ENCODE measurements around the gene STX18. TPM values are rescaled to one million over a fixed set of nuclear protein-coding genes. Genes with fewer than 3 reads are reported as not detected.
"Not testable (repeated sequence)": the region's sequence is repeated elsewhere in the genome, so short reads cannot be mapped to it uniquely, and the experiment has no call there.

The STX18 gene
- total and polyA plus RNA-seq, 8 donors, result 18.6 to 60.6 (median 51.9) TPM

GRCh38 chr4:4506961-4507360 lies 34.9 kb downstream of the STX18 start:
- H3K4me1 ChIP-seq, result peaks cover 0 to 9% of the 10 kb centered on the region in 2 donors
- H3K36me3 ChIP-seq, result no peaks in the 10 kb centered on the region
- H3K4me3 ChIP-seq, result no peak overlapping the region
- intact Hi-C loops (cut with DNase I), result no loop called here
- H3K9me3 ChIP-seq, result no peaks in the 10 kb centered on the region
- TF ChIP-seq CTCF (IDR thresholded peaks at IDR 0.05), result no peak
- H3K27ac ChIP-seq, result no peak overlapping the region
- no peaks in the 10 kb centered on the region for H3K27me3 ChIP-seq
- ATAC-seq (no peak), DNase-seq (no peak)

GRCh38 chr4:4505211-4505610 lies 36.6 kb downstream of the STX18 start:
- intact Hi-C loops (cut with DNase I); DNase-seq; H3K27me3 ChIP-seq; H3K27ac ChIP-seq; H3K36me3 ChIP-seq; ATAC-seq; H3K9me3 ChIP-seq; H3K4me1 ChIP-seq; H3K4me3 ChIP-seq: not testable (repeated sequence)

- intact Hi-C loops (cut with DNase I), result no loop called here
- Histone ChIP-seq H3K27me3 (no peaks in the 10 kb centered on the region), H3K27ac (no peak overlapping the region), H3K36me3 (no peaks in the 10 kb centered on the region), H3K9me3 (no peaks in the 10 kb centered on the region), H3K4me1 (peaks cover 0 to 9% of the 10 kb centered on the region in 2 donors), H3K4me3 (no peak overlapping the region)
- no peak for ATAC-seq
- no peak for TF ChIP-seq CTCF (IDR thresholded peaks at IDR 0.05)
- DNase-seq, result no peak
These were observed 37.1 kb downstream of the STX18 start for GRCh38 chr4:4504783-4505182.

GRCh38 chr4:4502694-4503311 lies 39.0 kb downstream of the STX18 start:
- DNase-seq, result no peak
- ATAC-seq, result no peak
- intact Hi-C loops (cut with DNase I), result no loop called here
- H3K27me3 ChIP-seq, result no peaks in the 10 kb centered on the region
- no peaks in the 10 kb centered on the region for H3K9me3 ChIP-seq
- no peak overlapping the region for H3K27ac ChIP-seq
- TF ChIP-seq CTCF (IDR thresholded peaks at IDR 0.05), result no peak
- peaks cover 0 to 9% of the 10 kb centered on the region in 2 donors for H3K4me1 ChIP-seq
- no peaks in the 10 kb centered on the region for H3K36me3 ChIP-seq
- no peak overlapping the region for H3K4me3 ChIP-seq

GRCh38 chr4:4501679-4502078 lies 40.2 kb downstream of the STX18 start:
- Histone ChIP-seq H3K4me3 (no peak overlapping the region), H3K4me1 (peaks cover 0 to 9% of the 10 kb centered on the region in 2 donors), H3K27me3 (no peaks in the 10 kb centered on the region), H3K27ac (no peak overlapping the region), H3K9me3 (no peaks in the 10 kb centered on the region), H3K36me3 (no peaks in the 10 kb centered on the region)
- ATAC-seq (no peak), DNase-seq (no peak)
- TF ChIP-seq CTCF (IDR thresholded peaks at IDR 0.05), result no peak
- intact Hi-C loops (cut with DNase I), result no loop called here
